Thoracic aorta (tissue), 2 donors: ENCODE measurements around the gene FRMPD4. TPM values are rescaled to one million over a fixed set of nuclear protein-coding genes. Genes with fewer than 3 reads are reported as not detected.

ENCODE experiments used
- ATAC-seq: fragments of 150-250 bp; one replicate; pipeline ENCODE4 v1.8.0; 2017; ENCODE audit warnings: low read depth; ENCODE audit not compliant: insufficient number of reproducible peaks, low FRiP score
- DNase-seq: peaks from one replicate; pipeline ENCODE4 v3.0.0-alpha.2; 2020; ENCODE audit warnings: low spot score
- H3K27ac ChIP-seq, 2 donors: fragments of 200-600 bp; sonication (generic); 1 replicate in 1 of 2; 2 replicates in 1 of 2; pipeline ENCODE4 v1.5.1; 2016; ENCODE audit warnings: mild to moderate bottlenecking in 2 of 2, moderate library complexity in 2 of 2
- H3K27me3 ChIP-seq: fragments of 200-600 bp; sonication (generic); replicated peaks from 2 replicates; pipeline ENCODE4 v1.6.0; 2016; ENCODE audit warnings: mild to moderate bottlenecking; ENCODE audit not compliant: insufficient read depth
- H3K36me3 ChIP-seq: fragments of 200-600 bp; sonication (generic); one replicate; pipeline ENCODE4 v1.5.1; 2016
- H3K4me1 ChIP-seq, 2 donors: fragments of 200-600 bp; sonication (generic); 1 replicate in 1 of 2; 2 replicates in 1 of 2; pipeline versions ENCODE4 v1.5.1 to v1.6.0; 2016; ENCODE audit warnings: low read depth in 2 of 2, mild to moderate bottlenecking in 1 of 2; ENCODE audit not compliant: control insufficient read depth in 1 of 2
- H3K4me3 ChIP-seq: fragments of 200-600 bp; sonication (generic); 2 replicates; pipeline ENCODE4 v1.5.1; 2016; ENCODE audit warnings: mild to moderate bottlenecking
- H3K9me3 ChIP-seq: fragments of 200-600 bp; sonication (generic); 2 replicates; pipeline ENCODE4 v1.5.1; 2016
- CTCF ChIP-seq: fragments of 200-600 bp; sonication (generic); IDR thresholded peaks from one replicate; pipeline ENCODE4 v1.5.1; 2019; ENCODE audit warnings: antibody characterized with exemption
- total RNA-seq, 2 donors: library from RNA; depleted of rRNA; stranded (reverse); fragments of >200 nt; gene quantifications; one replicate each; pipeline versions ENCODE4 v1.1.0 to v1.2.3, GENCODE V29; 2016

Gene FRMPD4
- total RNA-seq, 2 donors from 2014 or later: not detected

DNA sequence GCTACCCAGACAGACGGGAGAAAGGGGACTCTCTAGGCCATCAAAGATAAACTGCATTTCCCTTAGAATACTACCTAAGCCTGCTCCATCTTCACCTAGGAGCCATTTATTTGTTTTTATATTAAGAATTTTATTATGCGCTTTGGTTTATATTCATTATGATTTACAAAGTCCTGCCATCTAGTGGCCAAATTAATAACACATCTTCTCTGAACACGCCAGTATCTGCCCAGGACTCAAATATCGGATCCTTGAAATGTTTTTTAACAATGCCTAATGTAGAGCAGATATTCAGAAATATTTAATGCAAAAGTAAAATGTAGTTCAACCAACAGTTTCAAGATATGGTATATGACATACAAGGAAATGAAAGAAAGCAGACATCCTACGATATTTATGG is 632.2 kb downstream of the FRMPD4 start:
- TF ChIP-seq CTCF: peak; percentile 32
- Histone ChIP-seq H3K9me3 (no peaks in the 10 kb centered on the region), H3K4me1 (no peaks in the 10 kb centered on the region), H3K27me3 (no peaks in the 10 kb centered on the region), H3K27ac (no peak overlapping the region), H3K36me3 (no peaks in the 10 kb centered on the region), H3K4me3 (no peak overlapping the region)
- no peak for DNase-seq
- ATAC-seq: no peak

- no peaks in the 10 kb centered on the region for H3K27me3 ChIP-seq
- no peaks in the 10 kb centered on the region for H3K36me3 ChIP-seq
- H3K4me1 ChIP-seq: no peaks in the 10 kb centered on the region
- H3K4me3 ChIP-seq: no peak overlapping the region
- no peak for TF ChIP-seq CTCF
- DNase-seq (no peak), ATAC-seq (no peak)
- no peak overlapping the region for H3K27ac ChIP-seq
- no peaks in the 10 kb centered on the region for H3K9me3 ChIP-seq
Measured at GRCh38 chrX:12771445-12772069, 633.3 kb downstream of the FRMPD4 start.
